Measurements from ENCODE around the gene MAP6. TPM values are rescaled to one million over a fixed set of nuclear protein-coding genes. Genes with fewer than 3 reads are reported as not detected.

The MAP6 gene
- polyA plus RNA-seq, 3 donors = 1.1 to 1.8 (median 1.3) TPM

- 16 to 25% (median 16%) methylated on average over 4 of the region's 4 CpGs for WGBS, 3 donors
- no peak overlapping the region for H3K27ac ChIP-seq (ENCODE audit: low read depth, low read length)
Observed at GRCh38 chr11:75639762-75640181, 29.1 kb downstream of the MAP6 start.

DNA sequence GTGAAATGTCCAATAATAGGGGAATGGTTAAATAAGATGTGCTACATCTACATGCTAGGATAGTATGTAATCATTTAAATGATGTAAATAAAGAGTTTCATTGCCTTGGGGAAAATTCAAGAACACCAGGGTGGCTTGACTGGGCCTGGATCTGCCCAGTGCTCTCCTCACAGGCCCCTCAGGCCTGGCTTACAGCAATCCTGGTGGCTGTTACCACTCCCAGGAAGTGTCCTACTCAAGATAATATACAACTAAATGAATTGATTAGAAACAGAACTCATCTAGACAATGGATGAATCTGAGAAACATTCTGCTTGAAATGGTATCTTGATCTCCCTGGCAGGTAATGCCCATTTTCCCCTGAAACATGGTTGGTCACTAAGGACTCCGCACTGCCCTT, 30.8 kb downstream of the MAP6 start:
- H3K27ac ChIP-seq (ENCODE audit: low read depth, low read length) = no peak overlapping the region
- 95 to 96% (median 96%) methylated on average over 1 of the region's 1 CpG for WGBS, 3 donors

DNA sequence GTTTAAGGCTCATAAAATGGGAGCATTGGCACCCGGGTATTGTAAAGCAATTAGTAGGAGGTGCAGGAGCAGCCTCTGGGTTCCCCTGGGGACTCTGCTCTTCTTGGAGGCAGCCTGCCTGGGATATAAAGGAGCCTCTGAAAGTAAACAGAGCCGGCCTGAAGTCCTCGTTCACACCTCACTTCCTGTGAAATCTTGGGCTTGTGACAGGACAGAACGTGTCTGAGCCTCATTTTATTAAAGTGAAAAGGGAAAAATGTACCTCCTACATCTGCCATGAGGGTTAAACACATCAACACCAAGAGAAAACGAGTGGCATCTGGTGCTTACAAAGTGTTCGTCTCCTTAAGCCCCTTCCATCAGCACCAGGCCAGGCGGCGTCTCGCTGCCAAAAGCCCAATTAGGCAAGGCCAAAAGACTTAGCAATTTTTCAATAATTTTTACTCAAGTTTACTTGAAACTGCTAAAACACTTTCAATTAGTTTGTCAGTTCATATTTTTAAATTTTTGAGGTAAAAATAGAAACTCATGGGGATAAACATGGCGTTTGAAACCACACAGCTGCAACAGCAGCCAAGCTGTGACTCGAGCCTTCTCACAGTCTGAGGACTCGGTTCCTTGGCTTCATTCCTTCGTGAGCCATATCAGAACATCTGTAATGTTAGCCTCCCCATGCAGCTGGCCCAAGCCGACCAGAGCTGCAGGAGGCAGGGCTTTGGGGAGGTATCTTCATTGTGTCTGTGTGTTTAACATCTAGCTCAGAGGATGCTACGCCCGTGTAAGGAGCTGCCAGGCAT, 33.6 kb downstream of the MAP6 start:
- no peak overlapping the region for H3K27ac ChIP-seq (ENCODE audit: low read depth, low read length)
- WGBS, 3 donors = 51 to 55% (median 53%) methylated on average over 16 of the region's 16 CpGs

DNA sequence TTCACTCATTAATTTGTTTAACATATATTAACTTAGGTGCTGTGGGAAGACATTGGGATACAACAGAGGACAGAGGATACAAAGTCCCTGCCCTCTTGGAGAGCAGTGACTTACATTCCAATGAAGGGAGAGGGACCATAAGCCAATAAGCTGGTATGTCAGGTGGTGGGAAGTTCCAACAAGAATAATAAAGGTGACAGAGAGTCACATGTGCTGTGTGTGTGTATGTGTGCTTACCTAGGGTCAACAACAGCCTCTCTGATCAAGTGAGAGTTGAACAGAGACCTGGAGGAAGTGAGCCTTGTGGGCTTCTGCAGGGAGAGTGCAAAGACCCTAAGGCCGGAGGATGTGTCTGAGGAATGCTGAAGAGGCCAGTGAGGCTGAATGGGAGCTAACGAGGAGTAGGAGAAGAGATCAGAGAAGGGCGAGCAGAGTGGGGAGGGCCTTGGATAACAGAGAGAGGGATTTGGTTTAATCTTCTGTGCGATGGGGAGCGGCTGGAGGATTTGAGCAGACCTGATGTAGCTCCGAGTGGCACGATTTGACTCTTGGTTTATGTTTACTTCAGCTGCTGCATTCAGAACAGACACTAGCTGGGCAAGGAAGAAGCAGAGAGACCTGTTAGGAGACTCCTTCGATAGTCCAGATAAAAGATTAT, 35.3 kb downstream of the MAP6 start:
- 86 to 96% (median 92%) methylated on average over 8 of the region's 8 CpGs for WGBS, 3 donors
- H3K27ac ChIP-seq (ENCODE audit: low read depth, low read length) = no peak overlapping the region

DNA sequence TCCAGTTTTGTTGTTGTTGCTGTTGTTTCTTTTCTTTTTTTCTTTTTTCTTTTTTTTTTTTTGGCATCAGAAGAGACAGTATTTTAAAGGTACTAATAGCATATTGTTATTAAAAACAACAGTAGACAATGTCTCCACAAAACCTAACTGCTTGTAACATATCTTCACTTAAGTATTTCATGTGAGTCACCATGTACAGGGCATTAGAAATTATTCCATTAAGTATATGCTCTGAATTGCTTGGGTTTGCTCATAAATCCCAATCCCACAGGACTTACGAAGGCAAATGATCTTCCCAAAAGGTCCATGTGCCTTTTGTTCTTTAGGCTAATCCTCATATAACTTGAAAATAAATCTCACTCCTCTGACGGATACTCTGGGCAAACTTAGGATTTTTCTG, 35.9 kb downstream of the MAP6 start:
- 91 to 95% (median 94%) methylated on average over 2 of the region's 2 CpGs for WGBS, 3 donors
- no peak overlapping the region for H3K27ac ChIP-seq (ENCODE audit: low read depth, low read length)

DNA sequence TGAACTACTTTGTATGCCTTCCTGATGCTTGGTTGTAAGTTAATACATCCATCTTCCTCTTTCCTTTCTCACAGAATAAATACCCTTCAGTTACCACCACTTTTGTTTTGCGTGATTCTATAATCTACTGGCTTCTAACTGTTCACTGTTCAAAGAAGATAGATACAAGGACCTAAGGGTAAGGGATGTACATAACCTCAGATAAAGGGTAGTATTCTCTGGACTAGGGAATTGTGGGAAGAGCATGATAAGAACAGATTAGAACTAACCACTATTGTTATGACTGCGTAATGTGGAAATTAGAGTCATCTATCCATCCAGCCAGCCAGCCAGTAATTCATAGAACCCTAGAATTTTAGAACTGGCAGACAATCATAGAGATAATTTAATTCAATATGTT, 36.4 kb downstream of the MAP6 start:
- H3K27ac ChIP-seq (ENCODE audit: low read depth, low read length) = no peak overlapping the region
- WGBS, 3 donors = 97 to 100% (median 99%) methylated on average over 2 of the region's 2 CpGs

DNA sequence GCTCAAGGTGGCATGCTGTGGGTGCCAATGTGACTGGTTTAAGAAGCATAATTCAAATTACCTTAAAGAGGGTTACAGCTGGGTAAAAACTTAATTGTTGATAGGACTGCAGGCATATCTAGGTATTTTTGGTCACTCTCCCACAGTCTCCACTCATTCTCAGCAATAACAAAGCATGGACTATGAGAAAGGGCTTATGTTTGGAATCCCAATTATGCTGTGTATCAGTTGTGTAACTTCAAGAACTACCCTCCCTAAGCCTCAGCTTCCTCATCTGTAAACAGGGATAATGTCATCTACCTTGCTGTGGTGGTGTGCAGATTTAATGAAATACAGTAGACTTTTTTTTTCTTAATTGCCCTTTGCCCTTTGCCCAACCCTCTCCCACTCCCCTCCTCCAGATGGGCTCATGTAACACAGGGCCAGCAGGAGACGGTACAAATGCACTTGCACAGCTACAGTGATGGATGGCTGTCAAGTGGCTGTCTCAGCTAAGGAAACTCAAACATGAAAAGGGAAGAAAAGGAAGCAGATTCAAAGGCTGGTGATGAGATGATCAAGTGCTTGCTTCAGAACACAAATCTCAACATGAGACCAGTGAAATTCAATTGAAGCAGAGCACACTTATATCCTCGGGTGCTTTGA, 37.6 kb downstream of the MAP6 start:
- 58 to 74% (median 60%) methylated on average over 2 of the region's 2 CpGs for WGBS, 3 donors
- no peak overlapping the region for H3K27ac ChIP-seq (ENCODE audit: low read depth, low read length)

- 67 to 78% (median 76%) methylated on average over 11 of the region's 11 CpGs for WGBS, 3 donors
- no peak overlapping the region for H3K27ac ChIP-seq (ENCODE audit: low read depth, low read length)
Observed at GRCh38 chr11:75627906-75628668, 40.8 kb downstream of the MAP6 start.

DNA sequence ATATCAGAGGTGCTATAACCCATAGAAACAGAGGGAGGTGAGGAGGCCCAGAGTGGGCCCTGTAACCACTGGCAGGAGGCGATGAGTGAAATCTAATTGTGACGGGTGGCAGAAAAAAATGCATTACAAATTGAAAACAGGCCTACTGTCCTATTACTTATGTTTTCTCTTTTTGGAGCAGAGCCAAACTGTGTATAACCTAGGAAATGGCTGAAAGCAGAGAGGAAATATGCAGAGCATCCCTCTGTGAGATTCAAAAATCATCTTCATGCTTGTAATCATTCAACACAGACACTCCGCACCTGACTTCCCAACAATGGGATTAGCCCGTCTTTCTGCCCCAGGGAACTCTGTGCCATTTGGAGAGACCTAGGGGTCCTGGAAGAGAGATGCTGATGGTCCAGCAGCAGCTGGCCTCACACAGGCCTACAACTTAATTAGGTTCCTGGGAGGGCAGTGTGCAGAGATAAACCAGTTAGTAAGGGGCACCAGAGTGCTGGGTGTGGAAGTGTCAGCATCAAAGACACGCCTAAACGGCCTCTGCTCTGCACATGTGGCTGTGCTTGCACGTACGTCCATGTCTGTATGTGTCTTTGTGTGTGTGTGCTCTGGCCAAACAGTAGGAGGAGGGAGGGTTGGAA, 41.8 kb downstream of the MAP6 start:
- 86 to 94% (median 92%) methylated on average over 8 of the region's 8 CpGs for WGBS, 3 donors
- no peak overlapping the region for H3K27ac ChIP-seq (ENCODE audit: low read depth, low read length)

DNA sequence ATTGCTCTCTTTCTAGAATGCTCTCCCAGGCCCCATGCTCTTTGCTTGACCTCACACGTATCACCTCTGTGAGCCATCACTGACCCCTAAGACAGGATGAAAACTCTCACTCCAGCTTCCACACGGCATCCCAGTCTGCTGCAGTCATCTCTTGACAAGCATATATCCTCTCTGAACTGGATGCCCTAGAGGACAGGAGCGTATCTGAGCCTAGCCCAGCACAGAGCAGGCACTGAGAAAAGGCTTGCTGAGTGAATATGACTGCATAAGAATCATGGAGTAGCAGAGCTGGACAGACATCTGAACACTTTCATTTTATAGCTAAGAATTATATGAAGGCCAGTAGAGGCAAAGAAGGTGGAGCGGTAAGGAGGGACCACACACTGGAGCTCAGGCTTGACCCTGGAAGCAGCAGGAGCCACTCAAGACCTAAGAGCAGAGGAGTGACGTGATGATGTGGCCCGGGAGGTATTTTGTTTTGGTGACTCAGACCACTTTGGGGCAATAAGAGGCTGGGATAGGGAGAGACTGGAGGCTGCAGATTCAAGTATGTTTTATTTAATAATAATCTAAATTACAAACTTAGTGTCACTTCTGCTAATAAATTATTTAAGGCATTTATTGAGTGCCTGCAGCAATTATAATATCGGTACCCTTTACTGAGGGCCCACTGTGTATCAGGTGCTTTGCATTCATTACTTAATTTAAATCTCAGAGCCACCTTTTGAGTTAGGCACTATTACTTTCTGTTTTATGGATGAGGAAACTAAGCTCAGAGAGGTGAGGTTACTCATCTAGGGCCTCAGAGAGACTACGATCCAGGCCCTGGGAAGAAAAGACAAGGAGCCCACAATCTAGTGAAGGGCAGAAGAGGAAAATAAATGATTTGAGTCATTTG, 42.6 kb downstream of the MAP6 start:
- 91 to 94% (median 93%) methylated on average over 8 of the region's 8 CpGs for WGBS, 3 donors
- no peak overlapping the region for H3K27ac ChIP-seq (ENCODE audit: low read depth, low read length)

DNA sequence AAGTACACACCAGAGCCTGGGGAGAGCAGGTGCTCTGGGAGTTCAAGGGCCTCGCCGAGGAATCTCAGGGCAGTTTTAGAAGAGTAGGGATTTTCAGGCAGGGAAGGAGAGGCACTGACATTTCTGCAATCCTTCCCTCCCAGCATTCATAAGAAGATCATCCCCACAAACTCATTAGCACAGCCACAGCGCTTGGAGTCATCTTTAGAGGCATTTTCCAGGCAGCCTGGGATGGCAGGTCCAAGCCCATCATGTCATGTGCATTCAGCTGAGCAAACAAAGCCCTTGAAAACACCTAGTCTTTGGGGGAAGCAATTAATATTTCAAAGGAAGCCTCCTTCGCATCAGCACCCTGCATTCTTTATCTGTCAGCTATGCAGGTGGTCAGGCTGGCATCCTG, 43.8 kb downstream of the MAP6 start:
- 84 to 96% (median 93%) methylated on average over 4 of the region's 4 CpGs for WGBS, 3 donors
- no peak overlapping the region for H3K27ac ChIP-seq (ENCODE audit: low read depth, low read length)

DNA sequence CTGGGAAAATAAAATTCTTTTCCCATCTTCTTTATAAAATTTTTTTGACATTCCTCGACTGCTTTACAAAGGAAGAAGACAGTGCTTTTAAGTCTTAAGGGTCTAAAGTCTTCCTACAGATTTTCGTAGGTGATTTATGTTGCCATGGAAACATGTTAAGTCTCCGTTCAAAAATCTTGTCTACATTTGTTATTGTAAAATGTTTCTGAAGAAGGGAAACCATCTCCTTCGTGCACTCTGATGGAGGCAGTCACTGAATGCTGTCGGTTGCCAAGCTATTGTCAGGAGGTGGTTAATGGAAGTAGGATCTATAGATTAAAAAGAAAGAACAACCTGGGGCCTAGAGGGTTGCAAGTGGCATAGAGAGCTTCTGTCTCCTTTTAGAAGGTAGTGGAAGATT, 52.6 kb downstream of the MAP6 start:
- 76 to 79% (median 78%) methylated on average over 5 of the region's 5 CpGs for WGBS, 3 donors
- no peak overlapping the region for H3K27ac ChIP-seq (ENCODE audit: low read depth, low read length)

DNA sequence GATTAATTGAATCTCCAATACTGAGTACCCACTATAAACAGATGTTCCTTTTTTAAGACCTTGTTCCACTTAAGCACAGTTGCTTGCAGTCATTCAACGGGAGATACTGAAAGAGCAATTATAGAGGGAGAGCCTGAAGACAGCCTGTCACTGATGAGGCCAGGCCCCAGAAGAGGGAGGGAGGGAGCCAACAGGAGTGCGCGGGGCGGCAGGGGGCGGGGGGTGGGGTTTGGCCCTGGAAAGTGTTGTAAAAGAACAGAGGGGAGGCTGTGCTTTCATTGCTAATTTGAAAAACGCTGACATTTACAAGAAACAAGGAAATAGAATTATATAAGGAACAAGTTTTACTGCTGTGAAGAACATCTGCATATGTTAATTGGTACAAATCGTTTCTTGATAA, 53.1 kb downstream of the MAP6 start:
- WGBS, 3 donors = 48 to 56% (median 56%) methylated on average over 7 of the region's 7 CpGs
- no peak overlapping the region for H3K27ac ChIP-seq (ENCODE audit: low read depth, low read length)

DNA sequence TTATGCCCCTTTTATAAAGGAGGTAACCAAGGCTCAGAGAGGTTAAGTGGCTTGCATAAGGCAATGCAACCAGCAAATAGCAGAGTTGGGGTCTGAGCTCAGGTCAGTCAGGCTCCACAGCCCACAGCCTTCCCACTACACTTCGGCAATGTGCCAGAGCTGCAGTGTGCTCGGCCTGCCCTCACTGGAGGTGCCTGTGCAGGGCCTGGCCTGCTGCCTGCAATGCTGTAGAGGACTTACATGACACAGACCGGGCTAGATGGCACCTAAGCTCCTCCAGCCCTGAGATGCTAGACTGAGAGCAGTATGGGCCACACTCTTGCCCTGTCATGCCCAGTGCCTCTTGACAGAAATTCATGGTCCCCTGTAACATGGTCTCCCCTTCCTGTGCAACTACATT, 57.0 kb downstream of the MAP6 start:
- 88 to 91% (median 90%) methylated on average over 3 of the region's 3 CpGs for WGBS, 3 donors
- H3K27ac ChIP-seq (ENCODE audit: low read depth, low read length) = no peak overlapping the region

GRCh38 chr11:75606099-75606498, 62.7 kb downstream of the MAP6 start:
- no peak overlapping the region for H3K27ac ChIP-seq (ENCODE audit: low read depth, low read length)
- 78 to 84% (median 79%) methylated on average over 8 of the region's 8 CpGs for WGBS, 3 donors

DNA sequence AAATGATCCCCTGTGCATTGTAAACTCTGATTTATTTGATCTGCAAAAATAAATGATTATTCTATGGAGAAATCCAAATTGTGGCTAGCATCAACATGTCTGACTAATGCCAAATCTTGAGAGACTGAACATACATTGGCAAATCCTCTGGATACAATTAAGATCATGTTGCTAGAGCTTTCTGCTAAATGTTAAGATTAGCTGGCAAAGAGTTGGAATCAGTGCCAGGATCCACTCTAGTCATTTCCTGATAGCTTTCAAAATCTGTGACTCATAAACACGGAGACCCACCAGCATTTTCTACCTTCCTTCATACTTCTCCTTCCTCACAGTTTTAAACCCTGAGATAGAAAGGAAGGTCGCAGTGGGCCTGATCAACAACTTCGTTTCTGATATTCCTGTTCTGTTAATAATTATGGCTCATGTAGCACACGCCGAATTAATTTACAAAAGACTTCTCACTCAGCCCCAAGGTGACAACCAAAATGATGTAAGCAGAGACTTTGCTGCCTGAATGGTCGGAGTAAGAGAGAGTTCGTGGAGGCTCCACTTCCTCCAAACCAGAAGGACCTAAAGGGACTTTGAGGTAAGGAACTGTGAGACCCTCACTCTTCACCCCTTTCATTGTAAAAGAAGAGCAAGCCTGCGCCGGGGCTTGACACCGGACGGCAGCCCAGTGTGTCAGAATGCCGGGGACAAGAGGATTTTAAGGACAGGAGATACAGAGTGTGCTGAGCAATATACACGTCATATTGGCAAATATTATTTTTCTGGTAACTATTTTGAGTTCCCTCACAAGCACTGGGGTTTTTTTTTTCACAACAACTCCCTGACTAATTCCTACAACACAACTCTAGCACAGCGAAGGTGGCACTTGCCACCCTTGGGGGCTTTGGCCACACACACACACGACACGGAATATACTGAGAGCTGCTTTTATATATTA, 64.8 kb downstream of the MAP6 start:
- WGBS, 3 donors = 85 to 86% (median 85%) methylated on average over 16 of the region's 16 CpGs
- H3K27ac ChIP-seq (ENCODE audit: low read depth, low read length) = no peak overlapping the region
